GM12878 (cell line): ENCODE measurements around the gene ZNF566. TPM values are rescaled to one million over a fixed set of nuclear protein-coding genes. Genes with fewer than 3 reads are reported as not detected.
A peak's percentile ranks its signal among the peaks of the same experiment; 100 is the strongest.

Source experiments
- ATAC-seq: fragments of 200-7000 bp; cut with Tn5 transposase; 3 replicates; pipeline ENCODE4 v1.9.1; 2020; ENCODE audit warnings: mild to moderate bottlenecking, moderate library complexity
- BruUV-seq: library from RNA; stranded (reverse); fragments of 400-500 nt; replicated peaks from 2 replicates; lab custom pipeline; 2021; lab: Mats Ljungman, UMichigan
- CTCF ChIA-PET: fragments of 300-600 bp; sonication (Branson Sonifier 250); formaldehyde crosslinking; extraction: SDS; loops from one replicate; lab custom pipeline; 2021; ENCODE audit warnings: inconsistent platforms; lab: Yijun Ruan, JAX
- POLR2A ChIA-PET: fragments of 350-600 bp; formaldehyde crosslinking; extraction: SDS; loops from one replicate; lab custom pipeline; 2021; ENCODE audit warnings: inconsistent platforms; lab: Charles Lee
- RAD21 ChIA-PET: fragments of 300-600 bp; sonication (Branson Sonifier 250); formaldehyde crosslinking; loops from one replicate; lab custom pipeline; 2023; ENCODE audit warnings: antibody characterized with exemption; ENCODE audit not compliant: unreplicated experiment; lab: Charles Lee
- SMC1A ChIA-PET: fragments of 300-600 bp; sonication (Branson Sonifier 250); formaldehyde crosslinking; loops from one replicate; lab custom pipeline; 2023; ENCODE audit not compliant: unreplicated experiment, uncharacterized antibody; lab: Charles Lee
- DNase-seq: peaks from one replicate; pipeline ENCODE4 v3.0.0-alpha.2; 2011; ENCODE audit warnings: low read depth, low spot score
- FAIRE-seq: peaks from 3 replicates; lab custom pipeline; 2011; peaks lifted over from hg19 to GRCh38; lab: Jason Lieb, UNC
- H2AFZ ChIP-seq: 2 replicates; pipeline ENCODE4 v1.6.0; 2011; ENCODE audit warnings: low read depth, low read length, control low read depth; ENCODE audit not compliant: control insufficient read depth
- H3K27ac ChIP-seq: 2 replicates; pipeline ENCODE4 v1.5.1; 2011; ENCODE audit warnings: control low read depth; ENCODE audit not compliant: control insufficient read depth, insufficient read depth
- H3K27me3 ChIP-seq, 2 experiments: replicated peaks in 1 of 2; 2 replicates each; pipeline versions ENCODE4 v1.6.0 to v1.6.1; 2011; ENCODE audit warnings: low read length in 1 of 2; ENCODE audit not compliant: control insufficient read depth in 2 of 2, insufficient read depth in 2 of 2
- H3K36me3 ChIP-seq, 2 experiments: 2 replicates each; pipeline ENCODE4 v1.5.1; 2011; ENCODE audit warnings: low read length in 1 of 2; ENCODE audit not compliant: control insufficient read depth in 2 of 2, insufficient read depth in 2 of 2
- H3K4me1 ChIP-seq: 2 replicates; pipeline ENCODE4 v1.6.1; 2011; ENCODE audit warnings: mild to moderate bottlenecking, low read length, moderate library complexity, mixed read lengths; ENCODE audit not compliant: control insufficient read depth, insufficient read depth
- H3K4me2 ChIP-seq: 2 replicates; pipeline ENCODE4 v1.6.0; 2011; ENCODE audit warnings: control low read depth; ENCODE audit not compliant: control insufficient read depth, insufficient read depth
- H3K4me3 ChIP-seq: fragments of 200-600 bp; sonication (generic); 2 replicates; pipeline ENCODE4 v1.5.1; 2016
- H3K79me2 ChIP-seq: 2 replicates; pipeline ENCODE4 v1.6.0; 2011; ENCODE audit warnings: low read length; ENCODE audit not compliant: control insufficient read depth, insufficient read depth
- H3K9ac ChIP-seq: 2 replicates; pipeline ENCODE4 v1.8.0; 2011; ENCODE audit warnings: low read length, control low read depth, mixed read lengths; ENCODE audit not compliant: control insufficient read depth, insufficient read depth
- H3K9me3 ChIP-seq: replicated peaks from 3 replicates; pipeline ENCODE4 v1.5.1; 2011; ENCODE audit warnings: mild to moderate bottlenecking, low read length; ENCODE audit not compliant: control insufficient read depth, insufficient read depth
- H4K20me1 ChIP-seq: 2 replicates; pipeline ENCODE4 v1.6.0; 2011; ENCODE audit not compliant: control insufficient read depth, insufficient read depth
- BACH1 ChIP-seq: fragments of 450-650 bp; IDR thresholded peaks from 2 replicates; pipeline ENCODE4 v1.6.1; 2017; ENCODE audit warnings: mild to moderate bottlenecking, borderline replicate concordance
- CBX3 ChIP-seq: fragments of 200-600 bp; sonication (generic); IDR thresholded peaks from 2 replicates; pipeline ENCODE4 v1.6.1; 2016; ENCODE audit warnings: low read depth, borderline replicate concordance
- CBX5 ChIP-seq: sonication (generic); IDR thresholded peaks from 2 replicates; pipeline ENCODE4 v1.6.1; 2016; ENCODE audit warnings: low read depth, moderate library complexity, mild to moderate bottlenecking, inconsistent platforms
- NRF1 ChIP-seq: conservative IDR thresholded peaks from 2 replicates; pipeline ENCODE4 v1.6.1; 2011; ENCODE audit warnings: mild to moderate bottlenecking, low read depth, low read length, improper control_type of control experiment
- RAD51 ChIP-seq: fragments of 450-650 bp; IDR thresholded peaks from 2 replicates; pipeline ENCODE4 v1.6.1; 2016; ENCODE audit warnings: moderate library complexity, mild to moderate bottlenecking, inconsistent platforms
- USF1 ChIP-seq: IDR thresholded peaks from 2 replicates; pipeline ENCODE4 v1.6.1; 2011; ENCODE audit warnings: borderline replicate concordance, low read depth, mild to moderate bottlenecking, moderate library complexity, mixed read lengths, low read length; ENCODE audit not compliant: insufficient read depth; ENCODE audit errors: extremely low read length
- ZBTB40 ChIP-seq: fragments of 450-650 bp; IDR thresholded peaks from 2 replicates; pipeline ENCODE4 v1.6.1; 2016; ENCODE audit warnings: mild to moderate bottlenecking, moderate library complexity, borderline replicate concordance
- ZNF274 ChIP-seq: IDR thresholded peaks from one replicate; pipeline ENCODE4 v1.8.0; 2011; ENCODE audit not compliant: insufficient read length, insufficient read depth
- WGBS: methylation state at CpG from one replicate; pipeline ENCODE4 v1.1.6; 2016; ENCODE audit warnings: low lambda C conversion rate; ENCODE audit not compliant: insufficient replicate concordance, insufficient coverage; ENCODE audit errors: missing lambda C conversion rate; 5-methylcytosine and 5-hydroxymethylcytosine counted together
- in situ Hi-C: fragments of 300-500 bp; cut with MboI; formaldehyde crosslinking; loops from 9 replicates; pipeline ENCODE4 v1.14.3; 2018; ENCODE audit warnings: mixed read lengths
- intact Hi-C: fragments of 100-400 bp; cut with micrococcal nuclease; formaldehyde crosslinking; loops from one replicate; pipeline ENCODE4 v1.14.2; 2022; ENCODE audit not compliant: unreplicated experiment
- polyA plus RNA-seq, 11 experiments: library from polyadenylated mRNA; depleted of rRNA in 4 of 11; unstranded in 6 of 11; stranded (reverse) in 5 of 11; fragments of >200 nt; fragmentation: Nextera tagmentation in 4 of 11; fragmentation: Illumina TruSeq in 1 of 11; extraction: Ambion mirVana in 4 of 11; extraction: Trizol in 1 of 11; gene quantifications; 1 replicate in 1 of 11; 2 replicates in 10 of 11; pipeline versions ENCODE4 v1.2.1 to v1.2.3, GENCODE V29; 2011 to 2016; ENCODE audit warnings: inconsistent platforms in 2 of 11, missing spikeins in 2 of 11, low read depth in 1 of 11
- total RNA-seq, 4 experiments: library from RNA; depleted of rRNA in 3 of 4; stranded (reverse); fragments of >200 nt in 3 of 4; fragmentation: Illumina TruSeq in 1 of 4; extraction: Trizol in 1 of 4; gene quantifications; 2 replicates each; pipeline versions ENCODE4 v1.2.1 to v1.2.3, GENCODE V29; 2013 to 2021

Gene ZNF566
- total and polyA plus RNA-seq, 10 of the 15 experiments (the other 5 are each of a cell fraction or from before 2014, with no cell fraction given): 2.5 to 5.8 (median 3.9) TPM

- no peaks in the 10 kb centered on the region for H3K4me1 ChIP-seq
- ATAC-seq: no peak
- in situ Hi-C loops (no loop called here), intact Hi-C loops (no loop called here)
- H3K27ac ChIP-seq: no peak overlapping the region
- SMC1A ChIA-PET: no interaction called here
- no peaks in the 10 kb centered on the region for H3K27me3 ChIP-seq
- RAD21 ChIA-PET: no interaction called here
- POLR2A ChIA-PET: no interaction called here
- no peaks in the 10 kb centered on the region for H4K20me1 ChIP-seq
- H3K9ac ChIP-seq: no peak overlapping the region
- DNase-seq: no peak
- H3K79me2 ChIP-seq: no peaks in the 10 kb centered on the region
- H3K36me3 ChIP-seq: no peaks in the 10 kb centered on the region
- H3K4me2 ChIP-seq: no peak overlapping the region
- 98% methylated on average over 5 of the region's 5 CpGs for WGBS
- no peak overlapping the region for H3K4me3 ChIP-seq
- FAIRE-seq: no peak
- TF ChIP-seq CBX5 (0 out of 2 replicates have a peak, but pooled peaks have one; percentile 36), CBX3 (0 out of 2 replicates have a peak, but pooled peaks have one; percentile 43), ZNF274 (peak; percentile 84), RAD51 (no peak)
- CTCF ChIA-PET: no interaction called here
- H3K9me3 ChIP-seq: peaks cover 11% of the 10 kb centered on the region
- no peak overlapping the region for H2AFZ ChIP-seq
- no TSS peak for BruUV-seq
Measured at GRCh38 chr19:36449059-36449670, 40.2 kb downstream of the ZNF566 start.

GRCh38 chr19:36441339-36441738, 48.0 kb downstream of the ZNF566 start:
- Histone ChIP-seq H3K4me2 (no peak overlapping the region), H3K4me1 (no peaks in the 10 kb centered on the region), H4K20me1 (no peaks in the 10 kb centered on the region), H3K9ac (no peak overlapping the region), H2AFZ (no peak overlapping the region), H3K27ac (no peak overlapping the region), H3K9me3 (no peaks in the 10 kb centered on the region; the same call in 1 of the 3 replicates), H3K79me2 (no peaks in the 10 kb centered on the region), H3K27me3 (no peaks in the 10 kb centered on the region), H3K36me3 (no peaks in the 10 kb centered on the region), H3K4me3 (no peak overlapping the region)
- ChIA-PET CTCF (no interaction called here), RAD21 (no interaction called here), SMC1A (no interaction called here), POLR2A (no interaction called here)
- 5% methylated on average over 1 of the region's 1 CpG for WGBS
- in situ Hi-C loops (no loop called here), intact Hi-C loops (no loop called here)
- FAIRE-seq (no peak), DNase-seq (no peak), ATAC-seq (no peak)
- no TSS peak for BruUV-seq
- no peak for TF ChIP-seq ZBTB40
- no peak for TF ChIP-seq BACH1
- TF ChIP-seq USF1: no peak
- TF ChIP-seq NRF1: no peak
